ENCODE results near the gene FAM174C.
A peak's percentile ranks its signal among the peaks of the same experiment; 100 is the strongest.
"Not testable (repeated sequence)": the region's sequence is repeated elsewhere in the genome, so short reads cannot be mapped to it uniquely, and the experiment has no call there.

Gene FAM174C

DNA sequence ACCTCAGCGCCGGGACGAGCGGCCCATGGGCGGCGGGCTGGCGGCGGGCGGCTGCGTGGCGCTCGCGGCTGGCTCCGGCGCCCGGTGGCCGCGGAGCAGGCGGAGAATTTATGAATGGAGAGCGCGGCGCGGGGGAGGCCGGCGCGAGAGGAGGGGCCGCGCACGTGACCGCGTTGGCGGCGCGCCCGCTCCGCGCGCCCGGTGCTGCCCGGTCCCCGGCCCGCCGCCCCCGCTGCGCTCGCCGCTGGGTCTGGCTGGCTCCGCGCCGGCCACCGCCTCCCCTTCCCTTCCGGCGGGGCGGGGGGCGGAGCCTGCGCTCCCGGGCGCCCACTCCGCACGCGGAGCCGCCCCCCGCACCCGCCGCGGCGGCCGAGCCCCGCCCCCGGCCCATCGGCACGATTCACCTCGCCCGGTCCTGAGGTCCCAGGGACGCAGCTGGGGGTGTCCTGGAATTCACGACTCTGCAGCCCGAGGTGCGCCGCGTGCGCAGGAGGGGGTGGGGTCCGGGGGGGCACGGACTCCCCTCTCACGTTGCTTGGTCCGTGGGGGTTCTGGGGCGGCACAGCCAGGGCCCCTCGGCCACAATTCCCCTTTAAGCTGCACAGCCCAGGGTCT, 37.5 kb upstream of the FAM174C start, which contains the start of gene CBARP:
Gene CBARP, minus strand, starts transcription at position 252 of the 615 bp plus-strand sequence. CDS start 1,905 bp downstream, outside the sequence.
- peak in 1 of 2 experiments; percentile 49 for DNase-seq

DNA sequence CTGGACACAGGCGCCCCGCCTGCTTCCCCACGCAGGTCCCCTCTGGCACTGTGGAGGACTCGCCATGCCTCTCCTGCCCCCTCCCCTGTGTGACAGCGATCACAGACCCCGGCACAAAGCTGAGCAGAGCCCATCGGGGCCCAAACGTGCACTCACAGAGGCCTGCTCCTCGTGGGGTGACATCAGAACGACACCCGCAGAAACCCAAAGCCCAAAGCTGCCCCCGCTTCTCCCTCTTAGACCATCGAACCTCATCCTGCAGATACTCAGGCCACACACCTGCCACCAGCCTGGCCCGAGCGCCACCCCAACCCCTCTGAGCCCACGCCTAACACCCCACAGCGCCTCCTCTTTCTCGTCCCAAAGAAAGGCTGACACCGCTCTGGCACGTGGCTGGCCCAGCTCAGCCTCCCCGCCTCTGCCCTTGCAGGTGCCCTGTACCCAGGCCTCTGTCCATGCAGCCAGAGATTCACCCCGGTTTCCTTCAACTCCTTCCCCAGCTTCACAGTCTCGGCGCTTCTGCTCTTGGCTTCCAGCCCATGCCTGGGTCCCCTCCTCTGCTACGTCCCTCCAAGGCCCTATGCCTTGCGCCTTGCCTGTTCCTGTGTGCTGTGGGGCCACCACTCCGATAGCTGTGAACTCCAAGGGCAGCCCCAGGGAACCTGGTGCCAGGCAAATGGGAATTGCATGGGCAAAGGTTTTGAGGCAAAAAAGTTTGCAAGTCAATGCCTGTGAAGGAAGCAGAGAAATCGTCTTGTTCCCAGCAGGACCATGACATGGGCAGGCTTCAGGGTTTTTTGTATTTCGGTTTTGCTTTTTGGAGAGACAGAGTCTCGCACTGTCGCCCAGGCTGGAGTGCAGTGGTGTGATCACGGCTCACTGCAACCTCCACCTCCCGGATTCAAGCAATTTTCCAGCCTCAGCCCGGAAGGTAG, 36.7 kb upstream of the FAM174C start:
- DNase-seq, result no peak

DNA sequence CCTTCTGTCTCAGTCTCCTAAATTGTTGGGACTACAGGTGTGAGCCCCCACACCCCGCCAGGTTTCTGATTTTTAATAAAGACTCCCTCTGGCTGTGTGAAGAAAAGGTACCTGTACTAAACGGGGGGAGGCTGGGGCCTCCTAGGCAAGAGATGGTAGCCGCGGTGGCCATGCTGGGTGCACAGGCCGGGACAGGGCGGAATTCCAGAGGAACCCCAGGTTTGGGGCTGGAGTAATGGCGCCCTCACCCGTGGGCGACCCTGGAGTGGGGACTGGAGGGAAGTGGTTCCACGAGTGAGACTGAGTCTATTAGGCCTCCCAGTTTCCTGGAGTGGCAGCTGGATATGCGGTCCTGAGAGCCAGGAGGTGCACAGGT, 35.9 kb upstream of the FAM174C start:
- DNase-seq, result no peak

- peak; percentile 74 to 89 for DNase-seq
Measured at GRCh38 chr19:1239796-1240737, 35.3 kb upstream of the FAM174C start.

DNA sequence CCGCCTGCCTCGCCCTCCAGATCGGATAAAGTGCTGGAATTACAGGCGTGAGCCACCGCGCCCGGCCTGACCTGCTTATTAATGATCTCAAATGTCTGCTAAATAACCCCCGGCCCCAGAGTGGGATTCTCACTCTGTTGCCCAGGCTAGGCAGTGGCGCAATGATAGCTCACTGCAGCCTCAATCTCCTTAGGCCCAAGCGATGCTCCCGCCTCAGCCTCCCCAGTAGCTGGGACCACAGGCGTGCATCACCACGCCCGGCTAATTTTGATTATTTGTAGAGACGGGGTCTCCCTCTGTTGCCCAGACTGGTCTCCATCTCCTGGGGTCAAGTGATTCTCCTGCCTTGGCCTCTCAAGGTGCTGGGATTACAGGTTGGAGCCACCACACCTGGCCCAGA, 34.4 kb upstream of the FAM174C start:
- DNase-seq, result no peak

DNA sequence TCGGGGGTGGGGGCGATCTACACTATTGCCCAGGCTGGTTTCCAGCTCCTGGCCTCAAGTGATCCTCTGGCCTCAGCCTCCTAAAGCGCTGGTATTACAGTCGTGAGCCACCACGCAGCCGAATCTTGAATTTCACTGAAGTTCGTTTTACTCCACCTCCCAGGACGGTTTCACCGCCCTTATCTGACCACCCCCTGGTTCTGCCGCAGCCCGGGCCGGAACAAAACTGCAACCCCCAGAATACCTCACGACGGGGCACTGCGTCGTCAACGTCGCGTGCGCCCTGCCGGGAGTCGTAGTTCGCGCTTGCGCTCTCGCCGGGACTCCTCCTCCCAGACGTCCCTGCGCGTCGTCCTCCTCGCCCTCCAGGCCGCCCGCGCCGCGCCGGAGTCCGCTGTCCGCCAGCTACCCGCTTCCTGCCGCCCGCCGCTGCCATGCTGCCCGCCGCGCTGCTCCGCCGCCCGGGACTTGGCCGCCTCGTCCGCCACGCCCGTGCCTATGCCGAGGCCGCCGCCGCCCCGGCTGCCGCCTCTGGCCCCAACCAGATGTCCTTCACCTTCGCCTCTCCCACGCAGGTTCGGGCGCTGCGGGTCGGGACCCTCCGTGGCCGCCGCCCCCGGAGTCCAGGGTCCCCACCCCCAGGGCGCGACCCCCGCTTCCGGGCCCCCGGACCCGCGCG, 33.8 kb upstream of the FAM174C start, which contains the start of gene ATP5F1D:
Gene ATP5F1D, plus strand, starts transcription at position 335 of the 679 bp plus-strand sequence. Its CDS starts 100 bp downstream, at position 435.
- DNase-seq, result peak; percentile 84 to 95

- DNase-seq, result peak; percentile 46 to 77
Measured at GRCh38 chr19:1243768-1244692, 31.3 kb upstream of the FAM174C start.

DNA sequence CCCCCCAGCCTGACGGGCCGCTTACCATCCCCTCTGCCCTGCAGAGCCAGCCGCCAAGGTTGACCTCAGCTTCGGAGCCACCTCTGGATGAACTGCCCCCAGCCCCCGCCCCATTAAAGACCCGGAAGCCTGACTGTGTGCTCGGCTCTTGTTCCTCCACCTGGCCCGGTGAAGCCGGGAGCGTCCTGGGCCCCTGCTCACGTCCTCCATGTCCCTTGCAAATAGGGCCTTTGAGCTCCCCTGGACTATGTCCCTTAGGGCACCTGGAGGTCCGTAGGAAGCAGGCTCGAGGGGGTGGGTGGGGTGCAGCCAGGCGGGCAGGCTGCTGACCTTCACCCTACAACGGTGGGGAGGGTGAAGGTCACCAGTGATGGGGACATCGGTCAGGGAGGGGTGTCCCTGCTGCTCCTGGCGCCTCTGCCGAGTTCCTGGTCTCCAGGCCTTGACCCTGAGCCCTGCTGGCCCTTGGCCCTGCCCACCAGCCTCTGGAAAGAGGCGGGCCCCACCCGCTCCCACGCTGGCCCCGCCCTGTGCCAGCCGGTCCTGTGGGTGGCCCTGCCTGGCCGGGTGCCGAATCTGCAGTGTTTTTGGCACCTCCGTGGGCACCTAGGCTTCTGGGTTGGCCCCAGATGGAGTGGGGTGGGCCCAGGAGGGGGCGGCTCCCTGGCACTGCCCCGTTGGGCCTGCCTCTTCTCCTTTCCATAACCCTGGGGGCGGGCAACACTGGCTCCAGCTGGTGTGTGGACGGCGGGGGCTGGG, 30.5 kb upstream of the FAM174C start:
- no peak for DNase-seq

- no peak for DNase-seq
Measured at GRCh38 chr19:1245494-1246264, 29.7 kb upstream of the FAM174C start.

- DNase-seq, result not testable (repeated sequence)
Measured at GRCh38 chr19:1246265-1247087, 28.9 kb upstream of the FAM174C start.

DNA sequence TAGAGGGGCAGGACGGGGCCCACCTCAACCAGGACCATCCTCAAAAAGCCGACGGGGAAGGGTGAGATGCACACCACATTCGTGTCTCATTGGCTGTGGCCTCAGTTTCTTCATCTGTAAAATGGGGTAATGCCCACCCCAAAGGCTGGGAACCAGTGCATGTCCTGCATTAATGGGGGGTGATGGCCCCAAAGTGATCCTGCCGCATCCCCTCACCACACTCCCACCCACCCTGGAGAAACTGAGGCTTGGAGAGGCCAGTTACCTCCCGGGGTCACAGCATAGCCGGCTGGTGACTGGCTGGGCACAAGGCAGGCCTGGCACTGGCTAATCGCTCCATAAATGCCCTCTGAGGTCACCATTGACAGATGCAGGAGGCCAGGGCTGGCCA, 27.6 kb upstream of the FAM174C start:
- no peak for DNase-seq

DNA sequence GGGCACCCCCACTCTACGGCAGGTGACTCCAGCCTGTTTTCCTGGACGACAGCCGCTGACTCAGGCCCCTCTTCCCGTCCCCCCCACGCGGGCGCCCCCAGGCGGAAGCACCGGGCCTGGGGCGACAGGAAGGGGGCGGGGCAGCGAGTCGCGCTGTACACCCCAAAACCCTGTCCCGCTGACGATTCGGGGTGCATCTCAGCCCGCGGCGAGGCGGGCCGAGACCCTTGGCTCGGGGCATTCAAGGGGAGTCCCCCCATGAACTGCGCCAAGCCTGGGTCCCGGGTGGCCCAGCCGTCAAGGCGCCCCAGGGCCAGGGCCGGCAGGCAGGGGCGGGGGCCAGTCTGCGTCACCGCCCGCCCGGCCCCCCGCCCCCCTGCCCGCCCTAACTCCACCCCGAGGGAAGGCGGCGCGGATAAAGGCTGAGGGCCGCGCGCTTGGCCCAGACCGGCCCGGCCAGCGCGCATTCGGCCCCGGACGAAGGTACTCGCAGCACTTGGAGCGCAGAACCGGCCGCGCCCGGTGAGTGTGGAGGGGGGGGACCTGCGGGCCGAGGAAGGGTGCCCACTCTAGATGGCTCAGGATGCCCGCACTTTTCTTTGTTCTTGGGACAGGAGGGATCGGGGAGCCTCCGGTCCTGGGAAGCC, 27.1 kb upstream of the FAM174C start, which contains the start of gene MIDN:
Gene MIDN, plus strand, starts transcription at position 445 of the 647 bp plus-strand sequence. CDS start 1,714 bp downstream, outside the sequence.
- peak in 1 of 2 experiments; percentile 55 for DNase-seq

- peak in 1 of 2 experiments; percentile 73 for DNase-seq
Measured at GRCh38 chr19:1248786-1249297, 26.5 kb upstream of the FAM174C start.

GRCh38 chr19:1249298-1249989, 25.9 kb upstream of the FAM174C start:
- DNase-seq, result peak; percentile 92 to 95

DNA sequence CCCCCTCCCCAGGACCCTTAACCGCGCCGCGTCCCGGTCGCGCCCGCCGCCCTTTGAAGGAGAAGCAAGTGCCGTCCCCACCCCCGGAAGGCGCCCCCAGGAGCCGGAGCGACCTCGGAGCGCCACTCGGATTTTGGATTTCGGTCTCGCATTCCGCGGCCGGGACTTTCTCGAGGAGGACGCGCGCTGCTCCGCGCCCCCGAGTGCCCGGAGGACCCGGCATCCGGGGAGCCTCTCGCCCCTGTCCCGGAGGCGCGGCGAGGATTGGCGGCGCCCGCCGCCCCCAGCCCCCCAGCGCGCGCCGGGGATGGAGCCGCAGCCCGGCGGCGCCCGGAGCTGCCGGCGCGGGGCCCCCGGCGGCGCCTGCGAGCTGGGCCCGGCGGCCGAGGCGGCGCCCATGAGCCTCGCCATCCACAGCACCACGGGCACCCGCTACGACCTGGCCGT, 25.3 kb upstream of the FAM174C start:
- no peak for DNase-seq

DNA sequence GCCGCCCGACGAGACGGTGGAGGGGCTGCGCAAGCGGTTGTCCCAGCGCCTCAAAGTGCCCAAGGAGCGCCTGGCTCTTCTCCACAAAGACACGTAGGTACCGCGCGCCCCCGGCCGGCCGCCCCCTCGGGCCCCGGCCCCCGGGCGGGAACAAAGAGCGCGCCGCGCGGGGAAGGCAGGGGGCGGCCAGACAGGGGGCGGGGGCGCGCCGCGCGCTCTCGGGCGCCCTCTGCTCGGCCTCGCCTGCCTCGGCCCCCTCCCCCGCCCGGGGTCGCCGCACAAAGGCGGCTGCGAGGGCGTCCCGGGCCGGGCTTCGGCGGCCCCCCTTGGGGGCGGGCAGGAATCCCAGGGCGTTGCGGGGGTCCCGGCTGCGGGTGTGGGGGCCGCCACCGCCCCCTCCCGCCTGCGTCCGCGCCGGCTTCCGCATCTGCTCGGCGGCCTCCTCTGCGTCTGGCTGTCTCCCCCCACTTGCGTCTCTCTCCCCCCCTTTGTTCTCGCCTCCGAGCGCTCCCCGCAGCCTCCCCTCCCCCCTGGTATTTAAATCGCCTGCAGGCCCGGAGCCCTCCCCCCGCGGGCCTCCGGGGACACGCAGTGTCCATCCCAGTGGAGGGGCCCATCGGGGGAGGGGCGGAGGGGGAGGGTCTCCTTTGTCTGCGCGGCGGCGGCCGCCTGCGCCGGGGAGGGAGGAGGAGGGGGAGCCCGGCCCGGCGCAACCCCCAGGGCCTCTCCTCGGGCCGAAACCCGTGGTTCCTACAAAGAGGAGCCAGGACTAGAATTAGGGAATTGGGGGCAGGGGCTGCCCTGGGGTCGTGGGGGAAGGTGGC, 24.7 kb upstream of the FAM174C start:
- peak in 1 of 2 experiments; percentile 66 for DNase-seq

All from NCI-H524 (cell line).